ENCODE measurements around the gene RAB7A. TPM values are rescaled to one million over a fixed set of nuclear protein-coding genes. Genes with fewer than 3 reads are reported as not detected.
A peak's percentile ranks its signal among the peaks of the same experiment; 100 is the strongest.
"Not testable (repeated sequence)": the region's sequence is repeated elsewhere in the genome, so short reads cannot be mapped to it uniquely, and the experiment has no call there.

Gene RAB7A
- total RNA-seq, 1 donor from 2014 or later: 338 TPM

DNA sequence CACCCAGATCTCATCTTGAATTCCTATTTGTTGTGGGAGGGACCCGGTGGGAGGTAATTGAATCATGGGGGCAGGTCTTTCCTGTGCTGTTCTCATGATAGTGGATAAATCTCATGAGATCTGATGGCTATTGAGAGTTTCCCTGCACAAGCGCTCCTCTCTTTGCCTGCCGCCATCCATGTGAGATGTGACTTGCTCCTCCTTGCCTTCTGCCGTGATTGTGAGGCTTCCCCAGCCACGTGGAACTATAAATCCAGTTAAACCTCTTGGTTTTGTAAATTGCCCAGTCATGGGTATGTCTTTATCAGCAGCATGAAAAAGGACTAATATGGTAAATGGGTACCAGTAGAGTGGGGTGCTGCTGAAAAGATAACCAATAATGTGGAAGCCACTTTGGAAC lies 23.6 kb downstream of the RAB7A start:
- intact Hi-C loops (cut with micrococcal nuclease); H3K27ac Mint-ChIP-seq; H3K27me3 Mint-ChIP-seq; H3K4me3 Mint-ChIP-seq; DNase-seq; H3K9me3 Mint-ChIP-seq: not testable (repeated sequence)
- Mint-ChIP-seq H3K36me3 (ENCODE audit: low read depth) (peaks cover 48% of the 10 kb centered on the region), H3K4me1 (peaks cover 37% of the 10 kb centered on the region)

DNA sequence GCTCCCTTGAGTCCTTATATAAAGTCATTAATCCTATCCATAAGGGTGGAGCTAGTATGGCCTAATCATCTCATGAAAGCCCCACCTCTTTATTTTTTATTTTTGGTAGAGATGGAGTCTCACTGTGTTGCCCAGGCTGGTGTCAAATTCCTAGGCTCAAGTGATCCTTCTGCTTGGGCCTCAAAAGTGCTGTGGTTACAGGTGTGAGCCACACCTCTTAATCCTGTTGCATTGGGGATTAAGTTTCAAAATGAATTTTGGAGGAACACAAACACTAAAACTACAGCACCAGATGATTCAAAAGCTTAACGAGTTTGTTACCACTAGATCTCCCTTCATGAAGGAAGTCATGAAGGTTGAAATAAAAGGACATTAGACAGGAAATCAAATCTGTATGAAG lies 27.7 kb downstream of the RAB7A start:
- Mint-ChIP-seq H3K27ac (peak overlapping the region; percentile 31), H3K36me3 (ENCODE audit: low read depth) (peaks cover 42% of the 10 kb centered on the region), H3K27me3 (no peaks in the 10 kb centered on the region), H3K4me3 (no peak overlapping the region), H3K9me3 (no peaks in the 10 kb centered on the region), H3K4me1 (peaks cover 38% of the 10 kb centered on the region)
- no peak for DNase-seq
- intact Hi-C loops (cut with micrococcal nuclease): no loop called here

DNA sequence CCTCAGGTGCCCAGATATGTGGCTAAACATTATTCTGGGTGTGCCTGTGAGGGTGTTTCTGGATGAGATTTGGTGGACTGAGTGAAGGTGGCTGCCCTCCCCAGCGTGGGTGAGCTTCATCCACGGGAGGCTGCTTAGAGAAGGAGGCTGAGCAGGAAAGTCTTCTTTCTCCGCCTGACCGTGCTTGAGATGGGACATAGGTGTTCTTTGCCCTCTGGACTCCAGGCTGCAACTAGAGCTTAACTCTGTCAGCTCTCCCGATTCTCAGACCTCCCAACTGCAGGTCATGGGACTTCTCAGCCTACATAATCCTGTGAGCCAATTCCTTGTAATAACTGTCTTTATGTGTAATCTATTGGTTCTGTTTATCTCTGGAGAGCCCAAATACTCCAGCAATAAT lies 34.1 kb downstream of the RAB7A start:
- H3K4me3 Mint-ChIP-seq: no peak overlapping the region
- H3K4me1 Mint-ChIP-seq: peaks cover 23% of the 10 kb centered on the region
- H3K27ac Mint-ChIP-seq: no peak overlapping the region
- no peaks in the 10 kb centered on the region for H3K27me3 Mint-ChIP-seq
- intact Hi-C loops (cut with micrococcal nuclease): no loop called here
- DNase-seq: no peak
- no peaks in the 10 kb centered on the region for H3K9me3 Mint-ChIP-seq
- H3K36me3 Mint-ChIP-seq (ENCODE audit: low read depth): peaks cover 19% of the 10 kb centered on the region

DNA sequence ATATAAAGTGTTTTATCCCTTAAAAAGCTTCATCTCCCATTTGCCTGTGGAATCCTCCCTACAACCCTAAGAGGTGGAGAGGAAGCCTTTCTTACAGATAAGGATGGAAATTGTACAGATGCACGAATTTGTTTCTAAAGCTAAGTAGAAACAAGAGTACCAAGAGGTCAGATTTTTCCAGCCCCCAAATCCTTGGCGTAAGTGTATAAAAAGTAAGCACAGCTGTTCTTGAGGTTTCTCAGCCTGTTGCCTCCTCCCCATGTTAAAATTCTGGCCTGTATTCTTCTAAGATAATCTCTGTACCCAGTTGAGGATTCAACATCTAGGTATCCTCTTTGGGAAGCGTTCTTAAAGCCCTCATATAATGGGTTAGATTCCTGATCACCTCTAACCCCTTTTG lies 34.9 kb downstream of the RAB7A start:
- H3K36me3 Mint-ChIP-seq (ENCODE audit: low read depth): peaks cover 20% of the 10 kb centered on the region
- no peaks in the 10 kb centered on the region for H3K9me3 Mint-ChIP-seq
- no peak overlapping the region for H3K4me3 Mint-ChIP-seq
- DNase-seq: no peak
- no peaks in the 10 kb centered on the region for H3K27me3 Mint-ChIP-seq
- intact Hi-C loops (cut with micrococcal nuclease): no loop called here
- H3K4me1 Mint-ChIP-seq: peaks cover 26% of the 10 kb centered on the region
- H3K27ac Mint-ChIP-seq: no peak overlapping the region

DNA sequence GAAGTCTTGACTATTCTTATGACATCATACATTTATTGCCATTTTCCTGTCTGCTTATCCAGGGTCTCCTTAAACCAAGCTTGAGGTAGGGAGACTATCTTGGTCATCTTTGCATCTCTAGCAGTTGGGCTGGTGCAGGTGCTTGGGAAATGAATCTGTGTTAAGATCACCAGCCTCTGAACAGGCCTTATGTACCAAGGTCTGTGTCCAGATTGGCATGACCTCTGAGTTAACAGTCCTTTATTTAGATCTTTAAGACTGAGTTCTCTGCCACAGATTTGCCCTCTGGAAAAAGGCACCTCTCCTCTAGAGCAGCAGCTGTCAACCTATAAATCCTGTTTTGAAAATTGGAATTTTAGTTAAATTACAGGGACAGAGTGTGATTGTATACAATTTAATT lies 35.4 kb downstream of the RAB7A start:
- intact Hi-C loops (cut with micrococcal nuclease): no loop called here
- no peaks in the 10 kb centered on the region for H3K9me3 Mint-ChIP-seq
- no peak overlapping the region for H3K27ac Mint-ChIP-seq

DNA sequence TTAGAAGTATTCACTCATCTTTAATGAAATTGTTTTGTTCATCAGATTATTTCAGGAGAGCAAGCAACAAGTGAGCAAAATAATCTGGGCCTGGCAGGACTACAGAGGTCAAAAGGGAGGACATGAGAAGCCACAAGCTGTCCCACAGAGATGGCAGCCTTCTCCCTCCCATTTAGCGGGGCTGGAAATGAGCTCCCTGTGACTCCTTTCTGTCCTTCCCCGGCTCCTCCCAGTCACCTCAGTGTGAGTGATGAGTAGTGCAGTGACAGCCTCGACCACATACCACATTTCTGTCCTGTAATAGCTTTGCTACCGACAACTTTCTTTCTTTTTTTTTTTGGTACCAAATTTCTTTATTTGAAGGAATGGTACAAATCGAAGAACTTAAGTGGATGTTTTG lies 38.0 kb downstream of the RAB7A start:
- peaks cover 20% of the 10 kb centered on the region for H3K36me3 Mint-ChIP-seq (ENCODE audit: low read depth)
- no peak overlapping the region for H3K4me3 Mint-ChIP-seq
- no peaks in the 10 kb centered on the region for H3K27me3 Mint-ChIP-seq
- peak; percentile 68 for DNase-seq
- peaks cover 41% of the 10 kb centered on the region for H3K4me1 Mint-ChIP-seq
- H3K9me3 Mint-ChIP-seq: no peaks in the 10 kb centered on the region
- intact Hi-C loops (cut with micrococcal nuclease): no loop called here
- peak overlapping the region; percentile 59 for H3K27ac Mint-ChIP-seq

More for the DNA sequence above, 35.4 kb downstream of the RAB7A start:
- Mint-ChIP-seq H3K4me1 (peaks cover 31% of the 10 kb centered on the region), H3K36me3 (ENCODE audit: low read depth) (peaks cover 21% of the 10 kb centered on the region), H3K4me3 (no peak overlapping the region), H3K27me3 (no peaks in the 10 kb centered on the region)
- DNase-seq: no peak

DNA sequence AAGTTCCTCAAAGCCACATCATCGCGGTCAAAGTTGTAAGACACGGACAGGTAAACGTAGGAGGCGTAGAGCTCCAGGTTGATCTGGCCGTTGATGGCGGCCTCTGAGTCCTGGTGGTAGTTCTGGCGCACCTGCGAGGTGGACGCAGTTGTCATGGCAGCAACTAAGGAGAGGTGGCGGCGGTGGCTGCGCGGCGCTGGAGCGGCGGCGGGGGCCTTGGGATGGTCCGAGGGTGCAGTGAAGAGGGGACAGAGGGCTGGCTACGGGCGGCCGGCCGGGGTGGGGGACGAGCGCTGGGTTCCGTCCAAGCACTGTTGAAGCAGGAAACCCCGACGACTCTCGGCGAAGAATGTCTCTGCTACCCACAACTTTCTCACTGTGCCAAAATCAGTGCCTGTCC lies 38.9 kb downstream of the RAB7A start:
- no peaks in the 10 kb centered on the region for H3K9me3 Mint-ChIP-seq
- no peak overlapping the region for H3K27ac Mint-ChIP-seq
- H3K36me3 Mint-ChIP-seq (ENCODE audit: low read depth): peaks cover 20% of the 10 kb centered on the region
- H3K4me1 Mint-ChIP-seq: peaks cover 41% of the 10 kb centered on the region
- no peak for DNase-seq
- no peak overlapping the region for H3K4me3 Mint-ChIP-seq
- H3K27me3 Mint-ChIP-seq: no peaks in the 10 kb centered on the region
- intact Hi-C loops (cut with micrococcal nuclease): no loop called here

DNA sequence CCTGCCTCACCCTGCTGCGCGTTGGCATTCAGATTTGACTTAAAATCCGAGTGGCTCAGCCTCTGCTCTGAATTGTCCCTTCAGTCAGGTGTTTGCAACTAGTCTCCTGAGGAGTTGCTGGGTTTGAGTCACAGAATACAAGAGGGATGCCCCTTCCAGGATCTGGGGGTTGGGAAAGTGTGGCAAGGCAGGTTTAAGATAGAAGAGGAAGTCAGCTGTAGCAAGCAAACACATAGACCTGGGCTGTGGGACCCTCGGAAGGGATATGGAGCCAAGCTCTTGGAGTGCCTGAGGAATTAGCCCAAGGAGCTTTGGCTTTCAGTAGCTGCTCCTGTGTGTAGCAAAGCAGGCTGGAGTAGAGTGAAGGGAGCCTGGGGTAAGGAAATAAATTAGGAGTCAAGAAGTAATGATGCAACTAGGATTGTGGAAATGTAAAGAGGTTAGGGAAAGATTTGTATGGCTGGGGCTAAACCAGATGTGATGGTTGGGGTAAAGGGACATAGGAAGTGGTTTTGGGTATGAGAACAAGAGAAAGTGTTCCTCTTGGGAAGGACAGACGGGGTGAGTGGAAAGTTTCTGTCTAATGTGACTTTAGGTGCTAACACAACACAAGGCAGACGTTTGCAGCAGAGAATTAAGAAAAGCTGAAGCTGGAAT lies 41.2 kb downstream of the RAB7A start:
- intact Hi-C loops (cut with micrococcal nuclease): no loop called here
- Mint-ChIP-seq H3K9me3 (no peaks in the 10 kb centered on the region), H3K27ac (peak overlapping the region; percentile 6), H3K36me3 (ENCODE audit: low read depth) (peaks cover 20% of the 10 kb centered on the region), H3K4me1 (peaks cover 41% of the 10 kb centered on the region), H3K27me3 (no peaks in the 10 kb centered on the region), H3K4me3 (no peak overlapping the region)
- no peak for DNase-seq

DNA sequence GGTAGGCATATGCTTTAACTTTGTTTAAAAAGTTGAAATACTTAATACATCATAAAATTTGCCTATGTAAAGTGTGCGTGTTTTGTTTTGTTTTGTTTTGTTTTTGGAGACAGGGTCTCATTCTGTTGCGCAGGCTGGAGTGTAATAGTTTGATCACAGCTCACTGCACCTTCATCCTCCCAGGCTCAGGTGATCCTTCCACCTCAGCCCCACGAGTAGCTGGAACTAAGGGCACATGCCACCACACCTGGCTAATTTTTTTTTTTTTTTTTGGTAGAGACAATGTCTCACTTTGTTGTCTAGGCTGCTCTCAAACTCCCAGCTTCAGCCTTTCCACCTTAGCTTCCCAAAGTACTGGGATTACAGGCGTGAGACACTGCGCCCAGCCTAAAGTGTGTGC lies 42.5 kb downstream of the RAB7A start:
- peaks cover 39% of the 10 kb centered on the region for H3K4me1 Mint-ChIP-seq
- intact Hi-C loops (cut with micrococcal nuclease): no loop called here
- DNase-seq: no peak
- peaks cover 24% of the 10 kb centered on the region for H3K36me3 Mint-ChIP-seq (ENCODE audit: low read depth)
- H3K9me3 Mint-ChIP-seq: no peaks in the 10 kb centered on the region
- no peaks in the 10 kb centered on the region for H3K27me3 Mint-ChIP-seq
- H3K4me3 Mint-ChIP-seq: no peak overlapping the region
- H3K27ac Mint-ChIP-seq: no peak overlapping the region

DNA sequence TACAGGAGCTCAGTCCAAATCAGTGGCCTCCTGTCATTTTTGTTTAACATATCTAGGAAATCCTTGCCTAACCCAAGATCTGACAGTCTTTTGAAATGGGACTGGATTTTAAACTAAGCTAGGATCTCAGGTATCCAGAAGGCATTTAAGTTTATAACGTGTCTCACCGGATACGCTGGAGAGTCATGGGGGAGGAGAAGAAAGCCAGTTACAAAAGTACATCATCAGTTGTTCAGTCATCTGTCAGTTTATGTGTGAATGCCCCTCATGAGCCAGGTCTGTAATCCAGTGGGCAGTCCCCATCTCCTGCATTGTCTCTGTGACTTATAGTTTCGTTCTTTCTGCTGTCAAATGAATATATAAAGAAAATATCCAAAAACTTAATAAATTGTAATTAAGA lies 44.4 kb downstream of the RAB7A start:
- no peak overlapping the region for H3K4me3 Mint-ChIP-seq
- H3K27ac Mint-ChIP-seq: no peak overlapping the region
- intact Hi-C loops (cut with micrococcal nuclease): no loop called here

DNA sequence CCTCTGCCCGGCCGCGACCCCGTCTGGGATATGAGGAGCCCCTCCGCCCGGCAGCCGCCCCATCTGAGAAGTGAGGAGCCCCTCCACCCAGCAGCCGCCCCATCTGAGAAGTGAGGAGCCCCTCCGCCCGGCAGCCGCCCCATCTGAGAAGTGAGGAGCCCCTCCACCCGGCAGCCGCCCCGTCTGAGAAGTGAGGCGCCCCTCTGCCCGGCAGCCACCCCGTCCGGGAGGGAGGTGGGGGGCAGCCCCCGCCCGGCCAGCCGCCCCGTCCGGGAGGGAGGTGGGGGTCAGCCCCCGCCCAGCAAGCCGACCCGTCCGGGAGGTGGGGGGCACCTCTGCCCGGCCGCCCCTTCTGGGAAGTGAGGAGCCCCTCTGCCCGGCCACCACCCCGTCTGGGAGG lies 47.2 kb downstream of the RAB7A start:
- H3K4me3 Mint-ChIP-seq; DNase-seq; H3K27me3 Mint-ChIP-seq; H3K27ac Mint-ChIP-seq; H3K9me3 Mint-ChIP-seq; intact Hi-C loops (cut with micrococcal nuclease): not testable (repeated sequence)
- Mint-ChIP-seq H3K4me1 (peaks cover 37% of the 10 kb centered on the region), H3K36me3 (ENCODE audit: low read depth) (peaks cover 28% of the 10 kb centered on the region)

More for the DNA sequence above, 44.4 kb downstream of the RAB7A start:
- peaks cover 22% of the 10 kb centered on the region for H3K36me3 Mint-ChIP-seq (ENCODE audit: low read depth)
- no peaks in the 10 kb centered on the region for H3K9me3 Mint-ChIP-seq
- H3K4me1 Mint-ChIP-seq: peaks cover 39% of the 10 kb centered on the region
- H3K27me3 Mint-ChIP-seq: no peaks in the 10 kb centered on the region
- no peak for DNase-seq

DNA sequence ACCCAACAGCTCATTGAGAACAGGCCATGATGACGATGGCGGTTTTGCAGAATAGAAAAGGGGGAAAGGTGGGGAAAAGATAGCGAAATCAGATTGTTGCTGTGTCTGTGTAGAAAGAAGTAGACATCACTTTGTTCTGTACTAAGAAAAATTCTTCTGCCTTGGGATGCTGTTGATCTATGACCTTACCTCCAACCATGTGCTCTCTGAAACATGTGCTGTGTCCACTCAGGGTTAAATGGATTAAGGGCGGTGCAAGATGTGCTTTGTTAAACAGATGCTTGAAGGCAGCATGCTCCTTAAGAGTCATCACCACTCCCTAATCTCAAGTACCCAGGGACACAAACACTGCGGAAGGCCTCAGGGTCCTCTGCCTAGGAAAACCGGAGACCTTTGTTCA lies 47.6 kb downstream of the RAB7A start:
- H3K4me3 Mint-ChIP-seq; H3K27me3 Mint-ChIP-seq; DNase-seq; H3K27ac Mint-ChIP-seq; H3K9me3 Mint-ChIP-seq; intact Hi-C loops (cut with micrococcal nuclease): not testable (repeated sequence)
- Mint-ChIP-seq H3K4me1 (peaks cover 38% of the 10 kb centered on the region), H3K36me3 (ENCODE audit: low read depth) (peaks cover 28% of the 10 kb centered on the region)

DNA sequence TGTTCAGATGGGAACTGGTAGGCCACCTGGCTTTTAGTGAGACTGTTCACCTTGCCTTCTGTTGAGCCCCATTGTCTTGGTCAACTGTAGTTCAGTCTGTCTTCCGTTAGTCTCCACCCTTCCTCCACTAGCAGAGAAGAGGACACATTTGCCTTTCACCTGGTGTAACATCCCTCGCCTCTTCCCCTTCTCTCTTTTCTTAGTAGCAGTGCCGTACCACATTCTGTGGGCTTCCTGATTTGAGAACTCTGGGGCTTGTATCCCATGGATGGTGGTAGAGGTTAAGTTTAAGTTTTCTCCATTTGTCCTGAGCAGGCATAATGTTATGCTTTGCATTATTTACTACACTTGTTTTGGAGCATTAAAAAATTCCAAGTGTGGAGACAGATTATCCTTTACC lies 49.3 kb downstream of the RAB7A start:
- Mint-ChIP-seq H3K27ac (no peak overlapping the region), H3K27me3 (no peaks in the 10 kb centered on the region), H3K36me3 (ENCODE audit: low read depth) (peaks cover 25% of the 10 kb centered on the region), H3K4me3 (no peak overlapping the region), H3K9me3 (no peaks in the 10 kb centered on the region), H3K4me1 (peaks cover 46% of the 10 kb centered on the region)
- intact Hi-C loops (cut with micrococcal nuclease): no loop called here
- DNase-seq: no peak

DNA sequence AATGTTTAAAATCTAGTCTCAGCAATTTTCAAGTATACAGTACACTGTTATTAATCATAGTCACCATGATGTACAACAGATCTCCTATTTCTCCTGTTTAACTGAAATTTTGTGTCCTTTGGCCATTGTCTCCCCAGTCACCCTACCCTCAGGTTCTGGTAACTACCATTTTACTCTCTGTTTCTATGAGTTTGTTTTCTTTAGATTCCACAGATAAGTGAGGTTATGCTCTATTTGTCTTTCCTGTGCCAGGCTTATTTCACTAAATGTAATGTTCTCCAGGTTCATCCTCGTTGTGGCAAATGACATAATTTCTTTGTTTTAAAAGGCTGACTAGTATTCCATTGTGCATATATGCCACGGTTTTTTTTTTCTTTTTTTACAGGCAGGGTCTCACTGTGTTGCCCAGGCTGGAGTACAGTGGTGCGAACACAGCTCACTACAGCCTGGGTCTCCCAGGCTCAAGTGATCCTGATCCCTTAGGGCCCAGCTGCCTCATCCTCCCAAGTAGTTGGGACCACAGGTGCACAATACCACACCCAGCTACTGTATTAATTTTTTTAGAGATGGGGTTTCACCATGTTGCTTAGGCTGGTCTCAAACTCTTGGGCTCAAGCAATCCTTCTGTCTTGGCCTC lies 50.0 kb downstream of the RAB7A start:
- intact Hi-C loops (cut with micrococcal nuclease): no loop called here
- Mint-ChIP-seq H3K4me1 (peaks cover 49% of the 10 kb centered on the region), H3K9me3 (no peaks in the 10 kb centered on the region), H3K27ac (peak overlapping the region; percentile 50), H3K27me3 (no peaks in the 10 kb centered on the region), H3K36me3 (ENCODE audit: low read depth) (peaks cover 27% of the 10 kb centered on the region), H3K4me3 (no peak overlapping the region)
- no peak for DNase-seq
